Sigmoid colon (tissue), 7 donors: Measurements from ENCODE around the gene PRMT3. TPM values are rescaled to one million over a fixed set of nuclear protein-coding genes. Genes with fewer than 3 reads are reported as not detected.

Source experiments
- DNase-seq: peaks from one replicate; pipeline ENCODE4 v3.0.0-alpha.2; 2019
- H3K27ac ChIP-seq, 4 donors: fragments of 200-600 bp; sonication (generic); one replicate each; pipeline ENCODE4 v1.5.1; 2016 to 2019; ENCODE audit warnings: mild to moderate bottlenecking in 1 of 4
- H3K27me3 ChIP-seq, 3 donors: fragments of 200-600 bp; sonication (generic); one replicate each; pipeline ENCODE4 v1.5.1; 2019; ENCODE audit warnings: mild to moderate bottlenecking in 1 of 3
- H3K36me3 ChIP-seq, 4 donors: fragments of 200-600 bp; sonication (generic); one replicate each; pipeline ENCODE4 v1.5.1; 2016 to 2019
- H3K4me1 ChIP-seq, 4 donors: fragments of 200-600 bp; sonication (generic); one replicate each; pipeline ENCODE4 v1.5.1; 2017 to 2019
- H3K4me3 ChIP-seq, 4 donors: fragments of 200-600 bp; sonication (generic); one replicate each; pipeline ENCODE4 v1.5.1; 2017 to 2019; ENCODE audit warnings: mild to moderate bottlenecking in 2 of 4, moderate library complexity in 1 of 4
- H3K9me3 ChIP-seq, 4 donors: fragments of 200-600 bp in 3 of 4; sonication (generic) in 3 of 4; one replicate each; pipeline versions ENCODE4 v1.5.1 to v1.6.1; 2013 to 2019
- CTCF ChIP-seq, 4 experiments: fragments of 450-650 bp in 3 of 4; fragments of 200-600 bp in 1 of 4; IDR thresholded peaks; one replicate each; pipeline ENCODE4 v1.5.1; 2016 to 2019; ENCODE audit warnings: antibody characterized with exemption in 4 of 4, mild to moderate bottlenecking in 3 of 4, moderate library complexity in 2 of 4
- EP300 ChIP-seq, 4 donors: sonication (generic); formaldehyde crosslinking; IDR thresholded peaks; one replicate each; pipeline ENCODE4 v1.6.1; 2017; ENCODE audit warnings: antibody characterized with exemption in 4 of 4
- POLR2A ChIP-seq, 2 donors: fragments of 450-650 bp; IDR thresholded peaks; one replicate each; pipeline ENCODE4 v1.6.1; 2016; ENCODE audit warnings: antibody characterized with exemption in 2 of 2, mild to moderate bottlenecking in 2 of 2, moderate library complexity in 2 of 2
- POLR2AphosphoS5 ChIP-seq, 4 donors: sonication (generic); formaldehyde crosslinking; IDR thresholded peaks; one replicate each; pipeline ENCODE4 v1.6.1; 2017; ENCODE audit warnings: antibody characterized with exemption in 4 of 4
- WGBS, 2 donors: extraction: QIAGEN DNeasy Blood & Tissue Kit; methylation state at CpG; one replicate each; pipeline ENCODE4 v1.1.7; 2013; 5-methylcytosine and 5-hydroxymethylcytosine counted together
- intact Hi-C: fragments of 100-400 bp; cut with DNase I; formaldehyde crosslinking; loops from one replicate; pipeline ENCODE4 v1.15.1; 2023
- polyA plus RNA-seq, 3 donors: library from polyadenylated mRNA; stranded (reverse); fragments of 200-250 nt; gene quantifications; one replicate each; pipeline ENCODE4 v1.2.3, GENCODE V29; 2013
- total RNA-seq, 4 donors: library from RNA; depleted of rRNA; stranded (reverse); fragments of >200 nt; gene quantifications; one replicate each; pipeline ENCODE4 v1.1.0, GENCODE V29; 2016
- donor health status: healthy with polysubstance abuse.
- donor health status: Bipolar disorder and iron deficiency.
- donor health status: healthy.

PRMT3 gene
- total and polyA plus RNA-seq, 7 donors, result 4.9 to 18.4 (median 15.3) TPM

GRCh38 chr11:20407344-20407743, 19.8 kb downstream of the PRMT3 start:
- Histone ChIP-seq H3K9me3 (no peaks in the 10 kb centered on the region), H3K27me3 (no peaks in the 10 kb centered on the region), H3K27ac (no peak overlapping the region), H3K36me3 (peaks cover 0 to 80% (median 14%) of the 10 kb centered on the region in 4 donors), H3K4me1 (no peaks in the 10 kb centered on the region), H3K4me3 (no peak overlapping the region)
- intact Hi-C loops, result no loop called here
- no peak for TF ChIP-seq POLR2AphosphoS5 (IDR thresholded peaks at IDR 0.05)
- no peak for TF ChIP-seq EP300 (IDR thresholded peaks at IDR 0.05)
- no peak for TF ChIP-seq CTCF (IDR thresholded peaks at IDR 0.05)
- TF ChIP-seq POLR2A (IDR thresholded peaks at IDR 0.05), result no peak
- DNase-seq, result no peak
- WGBS, 2 donors, result 62 to 80% methylated on average over 3 of the region's 3 CpGs

DNA sequence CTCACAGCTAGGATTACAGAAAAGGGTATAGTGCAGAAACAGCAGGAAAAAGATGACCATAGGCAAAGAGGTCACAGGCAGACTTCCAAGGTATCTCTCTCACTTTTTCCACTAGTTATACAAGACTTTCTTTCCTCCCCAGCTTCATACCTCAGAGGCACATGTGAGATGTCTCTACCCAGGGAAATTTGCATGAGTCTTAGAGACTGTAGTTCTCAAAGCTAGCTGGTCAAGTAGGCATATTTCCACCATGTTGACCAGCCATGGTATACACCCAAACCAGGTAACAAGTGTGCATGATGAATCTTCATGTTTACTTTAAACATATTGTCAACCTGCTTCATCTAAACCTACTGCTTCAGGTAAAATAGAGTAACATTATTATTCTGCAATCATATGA, 27.9 kb downstream of the PRMT3 start:
- intact Hi-C loops, result no loop called here
- H3K36me3 ChIP-seq, result peaks cover 0 to 36% (median 0%) of the 10 kb centered on the region in 4 donors
- no peak for DNase-seq

GRCh38 chr11:20417771-20418170, 30.3 kb downstream of the PRMT3 start:
- TF ChIP-seq EP300 (IDR thresholded peaks at IDR 0.05), result no peak
- TF ChIP-seq CTCF (IDR thresholded peaks at IDR 0.05), result no peak
- DNase-seq, result no peak
- 78 to 82% methylated on average over 2 of the region's 2 CpGs for WGBS, 2 donors
- Histone ChIP-seq H3K27ac (no peak overlapping the region), H3K27me3 (no peaks in the 10 kb centered on the region), H3K9me3 (no peaks in the 10 kb centered on the region), H3K36me3 (peaks cover 0 to 41% (median 2%) of the 10 kb centered on the region in 4 donors), H3K4me1 (no peaks in the 10 kb centered on the region), H3K4me3 (no peak overlapping the region)
- intact Hi-C loops, result no loop called here

More for the DNA sequence above, 27.9 kb downstream of the PRMT3 start:
- TF ChIP-seq CTCF (IDR thresholded peaks at IDR 0.05) (no peak), POLR2A (IDR thresholded peaks at IDR 0.05) (no peak), POLR2AphosphoS5 (IDR thresholded peaks at IDR 0.05) (no peak), EP300 (IDR thresholded peaks at IDR 0.05) (no peak)
- H3K9me3 ChIP-seq, result no peaks in the 10 kb centered on the region
- H3K27me3 ChIP-seq, result no peaks in the 10 kb centered on the region
- no peak overlapping the region for H3K4me3 ChIP-seq
- H3K27ac ChIP-seq, result no peak overlapping the region
- H3K4me1 ChIP-seq, result no peaks in the 10 kb centered on the region

- no peak overlapping the region for H3K4me3 ChIP-seq
- no peak for DNase-seq
- no peaks in the 10 kb centered on the region for H3K9me3 ChIP-seq
- no peaks in the 10 kb centered on the region for H3K4me1 ChIP-seq
- H3K36me3 ChIP-seq, result peaks cover 0 to 36% (median 2%) of the 10 kb centered on the region in 4 donors
- WGBS, 2 donors, result 78 to 93% methylated on average over 2 of the region's 2 CpGs
- no peaks in the 10 kb centered on the region for H3K27me3 ChIP-seq
- TF ChIP-seq CTCF (IDR thresholded peaks at IDR 0.05) (no peak), EP300 (IDR thresholded peaks at IDR 0.05) (no peak), POLR2A (IDR thresholded peaks at IDR 0.05) (no peak), POLR2AphosphoS5 (IDR thresholded peaks at IDR 0.05) (no peak)
- no peak overlapping the region for H3K27ac ChIP-seq
- intact Hi-C loops, result no loop called here
Measured at GRCh38 chr11:20421946-20422345, 34.4 kb downstream of the PRMT3 start.

DNA sequence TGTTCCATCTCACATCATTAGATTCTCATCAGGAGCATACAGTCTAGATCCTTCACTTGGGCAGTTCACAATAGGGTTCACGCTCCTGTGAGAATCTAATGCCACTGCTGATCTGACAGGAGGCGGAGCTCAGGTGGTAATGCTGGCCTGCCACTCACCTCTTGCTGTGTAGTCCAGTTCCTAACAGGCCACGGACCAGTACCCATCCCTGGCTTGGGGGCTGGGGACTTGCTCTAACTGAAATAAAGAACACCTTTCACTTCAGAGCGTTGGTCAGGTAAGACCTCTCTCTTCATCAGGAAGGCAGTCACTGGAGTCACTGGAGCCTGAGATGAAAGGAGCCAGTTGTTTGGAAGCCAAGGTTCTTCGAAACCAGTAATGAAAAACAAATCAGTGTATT, 41.7 kb downstream of the PRMT3 start:
- 94 to 95% methylated on average over 5 of the region's 5 CpGs for WGBS, 2 donors
- no peak for TF ChIP-seq EP300 (IDR thresholded peaks at IDR 0.05)
- intact Hi-C loops, result no loop called here

More for the DNA sequence above, 41.7 kb downstream of the PRMT3 start:
- Histone ChIP-seq H3K4me3 (no peak overlapping the region), H3K27ac (no peak overlapping the region), H3K36me3 (peaks cover 0 to 8% (median 0%) of the 10 kb centered on the region in 4 donors), H3K27me3 (no peaks in the 10 kb centered on the region), H3K4me1 (no peaks in the 10 kb centered on the region), H3K9me3 (no peaks in the 10 kb centered on the region)
- no peak for DNase-seq
